ENCODE data around the gene PCAT7.

GRCh38 chr9:94560237-94560636 lies 5.4 kb downstream of the PCAT7 start:
- TF ChIP-seq CTCF (IDR thresholded peaks at IDR 0.05; ENCODE audit: poor library complexity, severe bottlenecking) (no peak), MXI1 (conservative IDR thresholded peaks at IDR 0.05; ENCODE audit: poor library complexity, severe bottlenecking) (no peak), EZH2 (IDR thresholded peaks at IDR 0.05; ENCODE audit: borderline replicate concordance, insufficient read depth, low read length, poor library complexity, severe bottlenecking) (no peak), SMC3 (conservative IDR thresholded peaks at IDR 0.05; ENCODE audit: poor library complexity) (no peak), TAF1 (IDR thresholded peaks at IDR 0.05; ENCODE audit: low read depth) (no peak), EP300 (conservative IDR thresholded peaks at IDR 0.05; ENCODE audit: poor library complexity, severe bottlenecking) (no peak)

Data from neural cell (in vitro differentiated cells).